Activated CD4-positive, CD25-positive, alpha-beta regulatory T cell treated with anti-CD3 and anti-CD28 coated beads, Interleukin-2, amount 50 U/mL, for 16 hours (primary cell): ENCODE results near the gene FLNC.

Source experiments
- DNase-seq: peaks from one replicate; pipeline ENCODE4 v3.0.0-alpha.2; 2020; ENCODE audit warnings: low read depth, low spot score

FLNC gene

GRCh38 chr7:128831178-128831993 lies 1.2 kb downstream of the FLNC start:
- DNase-seq = no peak

GRCh38 chr7:128831994-128832879 lies 2.0 kb downstream of the FLNC start:
- no peak for DNase-seq

GRCh38 chr7:128832880-128833147 lies 2.6 kb downstream of the FLNC start:
- no peak for DNase-seq

- no peak for DNase-seq
Observed at GRCh38 chr7:128833148-128833945, 3.1 kb downstream of the FLNC start.

GRCh38 chr7:128833946-128834325 lies 3.7 kb downstream of the FLNC start:
- no peak for DNase-seq

- no peak for DNase-seq
Observed at GRCh38 chr7:128835231-128835751, 5.1 kb downstream of the FLNC start.

GRCh38 chr7:128835790-128836641 lies 5.8 kb downstream of the FLNC start:
- DNase-seq = no peak

- no peak for DNase-seq
Observed at GRCh38 chr7:128836729-128837348, 6.6 kb downstream of the FLNC start.

- no peak for DNase-seq
Observed at GRCh38 chr7:128837521-128837921, 7.3 kb downstream of the FLNC start.

GRCh38 chr7:128838109-128838779 lies 8.0 kb downstream of the FLNC start:
- DNase-seq = no peak

GRCh38 chr7:128838981-128839731 lies 8.9 kb downstream of the FLNC start:
- no peak for DNase-seq

GRCh38 chr7:128839751-128840177 lies 9.6 kb downstream of the FLNC start:
- no peak for DNase-seq

- no peak for DNase-seq
Observed at GRCh38 chr7:128840326-128841170, 10.3 kb downstream of the FLNC start.

- no peak for DNase-seq
Observed at GRCh38 chr7:128841171-128841690, 11.0 kb downstream of the FLNC start.

GRCh38 chr7:128841921-128842673 lies 11.9 kb downstream of the FLNC start:
- DNase-seq = no peak

- DNase-seq = no peak
Observed at GRCh38 chr7:128842674-128843641, 12.8 kb downstream of the FLNC start.
